ENCODE measurements around the gene CDH23. TPM values are rescaled to one million over a fixed set of nuclear protein-coding genes. Genes with fewer than 3 reads are reported as not detected.

Gene CDH23
- total and polyA plus RNA-seq, 2 donors (not counting 1 experiment from before 2014, with no cell fraction given) = 0.01 to 0.17 TPM

- no peaks in the 10 kb centered on the region for H3K9me3 ChIP-seq (ENCODE audit: control insufficient read depth, insufficient read depth, low read depth, low read length)
- TF ChIP-seq CTCF (conservative IDR thresholded peaks at IDR 0.05 in 1 of 2, IDR thresholded peaks at IDR 0.05 in 1 of 2; ENCODE audit: low read depth in 1 of 2, low read length in 2 of 2) (no peak), EZH2 (IDR thresholded peaks at IDR 0.05; ENCODE audit: low read length, missing control alignments) (no peak)
- H3K79me2 ChIP-seq (ENCODE audit: control insufficient read depth, insufficient read depth, low read length) = no peaks in the 10 kb centered on the region
These were observed 209.7 kb downstream of the CDH23 start for GRCh38 chr10:71606257-71607081.

GRCh38 chr10:71607082-71607443 lies 210.3 kb downstream of the CDH23 start:
- Histone ChIP-seq H3K4me2 (ENCODE audit: extremely low read depth, insufficient read depth, low read length) (no peak overlapping the region), H3K79me2 (ENCODE audit: control insufficient read depth, insufficient read depth, low read length) (no peaks in the 10 kb centered on the region), H3K27ac (ENCODE audit: insufficient read depth, low read length) (no peak overlapping the region), H4K20me1 (ENCODE audit: control insufficient read depth, extremely low read depth, insufficient read depth, low read length) (no peaks in the 10 kb centered on the region), H3K9ac (ENCODE audit: insufficient read depth, low read length) (no peak overlapping the region), H3K27me3 (ENCODE audit: control insufficient read depth, insufficient read depth, low read length) (peaks cover 2% of the 10 kb centered on the region), H3K36me3 (ENCODE audit: control insufficient read depth, insufficient read depth, low read length) (no peaks in the 10 kb centered on the region), H3K9me3 (ENCODE audit: control insufficient read depth, insufficient read depth, low read depth, low read length) (no peaks in the 10 kb centered on the region), H3K4me1 (ENCODE audit: control insufficient read depth, extremely low read depth, insufficient read depth, low read length) (no peaks in the 10 kb centered on the region), H3K4me3 (replicated peaks in 1 of 4; ENCODE audit: control extremely low read depth in 1 of 4, insufficient read depth in 1 of 4, low read depth in 3 of 4, low read length in 4 of 4) (no peak overlapping the region), H2AFZ (ENCODE audit: low read length) (no peak overlapping the region)
- TF ChIP-seq CTCF (conservative IDR thresholded peaks at IDR 0.05 in 1 of 2, IDR thresholded peaks at IDR 0.05 in 1 of 2; ENCODE audit: low read depth in 1 of 2, low read length in 2 of 2) (no peak), EZH2 (IDR thresholded peaks at IDR 0.05; ENCODE audit: low read length, missing control alignments) (no peak)
- DNase-seq (ENCODE audit: low read depth in 2 of 2) = no peak

More at GRCh38 chr10:71606257-71607081, 209.7 kb downstream of the CDH23 start:
- Histone ChIP-seq H3K4me2 (ENCODE audit: extremely low read depth, insufficient read depth, low read length) (no peak overlapping the region), H4K20me1 (ENCODE audit: control insufficient read depth, extremely low read depth, insufficient read depth, low read length) (no peaks in the 10 kb centered on the region), H3K27me3 (ENCODE audit: control insufficient read depth, insufficient read depth, low read length) (no peaks in the 10 kb centered on the region), H3K9ac (ENCODE audit: insufficient read depth, low read length) (no peak overlapping the region), H3K36me3 (ENCODE audit: control insufficient read depth, insufficient read depth, low read length) (no peaks in the 10 kb centered on the region), H2AFZ (ENCODE audit: low read length) (no peak overlapping the region), H3K4me1 (ENCODE audit: control insufficient read depth, extremely low read depth, insufficient read depth, low read length) (no peaks in the 10 kb centered on the region), H3K4me3 (replicated peaks in 1 of 4; ENCODE audit: control extremely low read depth in 1 of 4, insufficient read depth in 1 of 4, low read depth in 3 of 4, low read length in 4 of 4) (no peak overlapping the region), H3K27ac (ENCODE audit: insufficient read depth, low read length) (no peak overlapping the region)
- DNase-seq (ENCODE audit: low read depth in 2 of 2) = no peak

- Histone ChIP-seq H3K27me3 (ENCODE audit: control insufficient read depth, insufficient read depth, low read length) (peaks cover 4% of the 10 kb centered on the region), H4K20me1 (ENCODE audit: control insufficient read depth, extremely low read depth, insufficient read depth, low read length) (no peaks in the 10 kb centered on the region), H3K27ac (ENCODE audit: insufficient read depth, low read length) (no peak overlapping the region), H3K79me2 (ENCODE audit: control insufficient read depth, insufficient read depth, low read length) (no peaks in the 10 kb centered on the region), H3K4me1 (ENCODE audit: control insufficient read depth, extremely low read depth, insufficient read depth, low read length) (no peaks in the 10 kb centered on the region), H3K9me3 (ENCODE audit: control insufficient read depth, insufficient read depth, low read depth, low read length) (no peaks in the 10 kb centered on the region), H3K4me3 (replicated peaks in 1 of 4; ENCODE audit: control extremely low read depth in 1 of 4, insufficient read depth in 1 of 4, low read depth in 3 of 4, low read length in 4 of 4) (no peak overlapping the region), H3K36me3 (ENCODE audit: control insufficient read depth, insufficient read depth, low read length) (no peaks in the 10 kb centered on the region), H2AFZ (ENCODE audit: low read length) (no peak overlapping the region), H3K9ac (ENCODE audit: insufficient read depth, low read length) (no peak overlapping the region), H3K4me2 (ENCODE audit: extremely low read depth, insufficient read depth, low read length) (no peak overlapping the region)
- TF ChIP-seq EZH2 (IDR thresholded peaks at IDR 0.05; ENCODE audit: low read length, missing control alignments) (no peak), CTCF (conservative IDR thresholded peaks at IDR 0.05 in 1 of 2, IDR thresholded peaks at IDR 0.05 in 1 of 2; ENCODE audit: low read depth in 1 of 2, low read length in 2 of 2) (peak; percentile 87 to 88)
- DNase-seq (ENCODE audit: low read depth in 2 of 2) = peak; percentile 35 to 64
These were observed 212.4 kb downstream of the CDH23 start for GRCh38 chr10:71608819-71609768.

Measured in fibroblast of lung (primary cell).